ENCODE data around the gene TKT. TPM values are rescaled to one million over a fixed set of nuclear protein-coding genes. Genes with fewer than 3 reads are reported as not detected.

Gene TKT
- total RNA-seq, 1 experiment from 2014 or later: 650 TPM

GRCh38 chr3:53258600-53259426, 3.0 kb upstream of the TKT start:
- Histone ChIP-seq H3K79me1 (ENCODE audit: insufficient read depth, low read depth, low read length, poor library complexity, severe bottlenecking) (no peaks in the 10 kb centered on the region), H2AK5ac (ENCODE audit: insufficient read length, low read length) (peak overlapping the region; percentile 43), H3K4me1 (ENCODE audit: insufficient read depth, low read length) (peaks cover 11% of the 10 kb centered on the region; the same call in 1 of the 2 replicates), H4K8ac (replicated peaks; ENCODE audit: insufficient read length, low read depth, low read length) (no peak overlapping the region), H3K56ac (ENCODE audit: insufficient read length, low read depth, low read length) (no peak overlapping the region), H4K20me1 (ENCODE audit: control insufficient read depth, insufficient read depth, insufficient read length) (no peaks in the 10 kb centered on the region), H3K23me2 (ENCODE audit: insufficient read length, low read depth, low read length, poor library complexity, severe bottlenecking) (peaks cover 12% of the 10 kb centered on the region), H3K14ac (ENCODE audit: insufficient read depth, low read length) (peak overlapping the region; percentile 6; the same call in 1 of the 2 replicates), H4K5ac (ENCODE audit: insufficient read length, low read depth, low read length) (peak overlapping the region; percentile 49), H2BK12ac (ENCODE audit: insufficient read length, low read depth, low read length) (peak overlapping the region; percentile 3), H3K27me3 (ENCODE audit: insufficient read depth, low read length) (no peaks in the 10 kb centered on the region), H2AFZ (ENCODE audit: low read length) (no peak overlapping the region), H3K4me2 (ENCODE audit: insufficient read depth, insufficient read length, low read length) (no peak overlapping the region), H2BK20ac (ENCODE audit: low read depth, low read length, poor library complexity, severe bottlenecking) (no peak overlapping the region), H3K9ac (ENCODE audit: extremely low read depth, insufficient read length, low read length) (no peak overlapping the region), H3K18ac (ENCODE audit: insufficient read length, low read depth, low read length) (peak overlapping the region; percentile 46), H3K4ac (ENCODE audit: low read depth, low read length) (no peak overlapping the region; the same call in 1 of the 2 replicates), H3K23ac (ENCODE audit: insufficient read length, low read depth, low read length) (no peak overlapping the region), H2BK120ac (ENCODE audit: low read depth, low read length, poor library complexity, severe bottlenecking) (no peak overlapping the region), H3K9me3 (ENCODE audit: control insufficient read depth, low read depth, low read length) (no peaks in the 10 kb centered on the region), H3K79me2 (ENCODE audit: insufficient read depth, low read length) (peaks cover 19% of the 10 kb centered on the region), H2BK5ac (ENCODE audit: insufficient read length, low read length) (no peak overlapping the region), H3T11ph (ENCODE audit: low read length) (no peak overlapping the region), H4K91ac (ENCODE audit: insufficient read length, low read depth, low read length) (no peak overlapping the region), H2BK15ac (ENCODE audit: low read depth, low read length) (no peak overlapping the region), H3K27ac (ENCODE audit: insufficient read length, low read depth, low read length) (peak overlapping the region; percentile 34)
- Mint-ChIP-seq H3K4me1 (peaks cover 33 to 36% of the 10 kb centered on the region in 2 experiments), H3K9me3 (no peaks in the 10 kb centered on the region), H3K27me3 (ENCODE audit: low read depth) (peaks cover 2% of the 10 kb centered on the region), H3K27ac (peak overlapping the region; percentile 85 to 98 (median 98)), H3K4me3 (peak overlapping the region in 1 of 2 experiments; percentile 28; a peak in 3 of 5 replicates), H3K36me3 (ENCODE audit: insufficient read depth in 1 of 3, low read depth in 3 of 3) (peaks cover 6 to 12% (median 7%) of the 10 kb centered on the region in 3 experiments; a peak in 6 of 7 replicates)
- DNase-seq: peak; percentile 73
- TF ChIP-seq, protein P1, sequence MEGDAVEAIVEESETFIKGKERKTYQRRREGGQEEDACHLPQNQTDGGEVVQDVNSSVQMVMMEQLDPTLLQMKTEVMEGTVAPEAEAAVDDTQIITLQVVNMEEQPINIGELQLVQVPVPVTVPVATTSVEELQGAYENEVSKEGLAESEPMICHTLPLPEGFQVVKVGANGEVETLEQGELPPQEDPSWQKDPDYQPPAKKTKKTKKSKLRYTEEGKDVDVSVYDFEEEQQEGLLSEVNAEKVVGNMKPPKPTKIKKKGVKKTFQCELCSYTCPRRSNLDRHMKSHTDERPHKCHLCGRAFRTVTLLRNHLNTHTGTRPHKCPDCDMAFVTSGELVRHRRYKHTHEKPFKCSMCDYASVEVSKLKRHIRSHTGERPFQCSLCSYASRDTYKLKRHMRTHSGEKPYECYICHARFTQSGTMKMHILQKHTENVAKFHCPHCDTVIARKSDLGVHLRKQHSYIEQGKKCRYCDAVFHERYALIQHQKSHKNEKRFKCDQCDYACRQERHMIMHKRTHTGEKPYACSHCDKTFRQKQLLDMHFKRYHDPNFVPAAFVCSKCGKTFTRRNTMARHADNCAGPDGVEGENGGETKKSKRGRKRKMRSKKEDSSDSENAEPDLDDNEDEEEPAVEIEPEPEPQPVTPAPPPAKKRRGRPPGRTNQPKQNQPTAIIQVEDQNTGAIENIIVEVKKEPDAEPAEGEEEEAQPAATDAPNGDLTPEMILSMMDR (conservative IDR thresholded peaks at IDR 0.05): no peak; the same call in 2 of the 3 replicates
- WGBS (ENCODE audit: extremely low coverage, insufficient read length, low lambda C conversion rate): no CpG with 5 or more reads among the region's 8 CpGs
